Measurements from ENCODE around the gene CFAP45. TPM values are rescaled to one million over a fixed set of nuclear protein-coding genes. Genes with fewer than 3 reads are reported as not detected.

CFAP45 gene
- total and polyA plus RNA-seq, 9 of the 15 experiments (the other 6 are each of a cell fraction or from before 2014, with no cell fraction given) = 0.65 to 2.4 (median 1.5) TPM

- intact Hi-C loops (cut with micrococcal nuclease) (no loop called here), in situ Hi-C loops (cut with MboI) (no loop called here)
- Histone ChIP-seq H3K4me2 (ENCODE audit: insufficient read depth, low read length) (no peak overlapping the region), H3K36me3 (ENCODE audit: control insufficient read depth, insufficient read depth, low read length) (no peaks in the 10 kb centered on the region), H3K79me2 (ENCODE audit: control insufficient read depth, insufficient read depth, low read length) (no peaks in the 10 kb centered on the region), H3K4me3 (no peak overlapping the region), H3K9ac (ENCODE audit: insufficient read depth in 1 of 2, low read depth in 2 of 2, low read length in 2 of 2) (no peak overlapping the region; a peak in 1 of 4 replicates), H4K20me1 (replicated peaks; ENCODE audit: control insufficient read depth, insufficient read depth, low read length) (0 out of 2 replicates have a peak, but pooled peaks cover 7% of the 10 kb centered on the region), H3K9me3 (replicated peaks; ENCODE audit: control insufficient read depth, insufficient read depth, low read depth, low read length) (no peaks in the 10 kb centered on the region), H3K27ac (ENCODE audit: extremely low read depth, low read depth, low read length) (no peak overlapping the region), H3K27me3 (ENCODE audit: control insufficient read depth in 2 of 2, insufficient read depth in 2 of 2, low read length in 2 of 2) (peaks cover 2 to 46% of the 10 kb centered on the region in 2 experiments), H3K9me1 (ENCODE audit: control insufficient read depth, insufficient read depth, low read length) (no peaks in the 10 kb centered on the region), H3K4me1 (replicated peaks in 1 of 2; ENCODE audit: control insufficient read depth in 2 of 2, insufficient read depth in 2 of 2, low read length in 2 of 2) (peaks cover 7 to 19% of the 10 kb centered on the region in 2 experiments; a peak in 4 of 5 replicates), H2AFZ (ENCODE audit: low read depth, low read length) (no peak overlapping the region)
- FAIRE-seq = no peak
- WGBS (ENCODE audit: insufficient coverage, low coverage, missing lambda C conversion rate) = 17% methylated on average over 13 of the region's 15 CpGs
- POLR2A ChIA-PET = interaction anchor here (2.4 kb wide), 1 partner anchor 13 kb away, joined by 7 read pairs; no protein-coding TSS in a partner anchor
- no TSS peak for BruUV-seq (replicated peaks)
- no peak for TF ChIP-seq ZKSCAN8 (CRISPR knock-in tag; IDR thresholded peaks at IDR 0.05)
- TF ChIP-seq FOXJ2 (tag; IDR thresholded peaks at IDR 0.05) = no peak
- no peak for TF ChIP-seq TSC22D4 (tag; IDR thresholded peaks at IDR 0.05)
- TF ChIP-seq, protein P1, sequence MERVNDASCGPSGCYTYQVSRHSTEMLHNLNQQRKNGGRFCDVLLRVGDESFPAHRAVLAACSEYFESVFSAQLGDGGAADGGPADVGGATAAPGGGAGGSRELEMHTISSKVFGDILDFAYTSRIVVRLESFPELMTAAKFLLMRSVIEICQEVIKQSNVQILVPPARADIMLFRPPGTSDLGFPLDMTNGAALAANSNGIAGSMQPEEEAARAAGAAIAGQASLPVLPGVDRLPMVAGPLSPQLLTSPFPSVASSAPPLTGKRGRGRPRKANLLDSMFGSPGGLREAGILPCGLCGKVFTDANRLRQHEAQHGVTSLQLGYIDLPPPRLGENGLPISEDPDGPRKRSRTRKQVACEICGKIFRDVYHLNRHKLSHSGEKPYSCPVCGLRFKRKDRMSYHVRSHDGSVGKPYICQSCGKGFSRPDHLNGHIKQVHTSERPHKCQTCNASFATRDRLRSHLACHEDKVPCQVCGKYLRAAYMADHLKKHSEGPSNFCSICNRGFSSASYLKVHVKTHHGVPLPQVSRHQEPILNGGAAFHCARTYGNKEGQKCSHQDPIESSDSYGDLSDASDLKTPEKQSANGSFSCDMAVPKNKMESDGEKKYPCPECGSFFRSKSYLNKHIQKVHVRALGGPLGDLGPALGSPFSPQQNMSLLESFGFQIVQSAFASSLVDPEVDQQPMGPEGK (CRISPR knock-in tag; IDR thresholded peaks at IDR 0.05; ENCODE audit: borderline replicate concordance) = no peak
- no peak for TF ChIP-seq HLTF (IDR thresholded peaks at IDR 0.05)
- TF ChIP-seq NR2C1 (IDR thresholded peaks at IDR 0.05) = no peak
- no peak for TF ChIP-seq NR2C1 (tag; IDR thresholded peaks at IDR 0.05)
- TF ChIP-seq, protein P2, sequence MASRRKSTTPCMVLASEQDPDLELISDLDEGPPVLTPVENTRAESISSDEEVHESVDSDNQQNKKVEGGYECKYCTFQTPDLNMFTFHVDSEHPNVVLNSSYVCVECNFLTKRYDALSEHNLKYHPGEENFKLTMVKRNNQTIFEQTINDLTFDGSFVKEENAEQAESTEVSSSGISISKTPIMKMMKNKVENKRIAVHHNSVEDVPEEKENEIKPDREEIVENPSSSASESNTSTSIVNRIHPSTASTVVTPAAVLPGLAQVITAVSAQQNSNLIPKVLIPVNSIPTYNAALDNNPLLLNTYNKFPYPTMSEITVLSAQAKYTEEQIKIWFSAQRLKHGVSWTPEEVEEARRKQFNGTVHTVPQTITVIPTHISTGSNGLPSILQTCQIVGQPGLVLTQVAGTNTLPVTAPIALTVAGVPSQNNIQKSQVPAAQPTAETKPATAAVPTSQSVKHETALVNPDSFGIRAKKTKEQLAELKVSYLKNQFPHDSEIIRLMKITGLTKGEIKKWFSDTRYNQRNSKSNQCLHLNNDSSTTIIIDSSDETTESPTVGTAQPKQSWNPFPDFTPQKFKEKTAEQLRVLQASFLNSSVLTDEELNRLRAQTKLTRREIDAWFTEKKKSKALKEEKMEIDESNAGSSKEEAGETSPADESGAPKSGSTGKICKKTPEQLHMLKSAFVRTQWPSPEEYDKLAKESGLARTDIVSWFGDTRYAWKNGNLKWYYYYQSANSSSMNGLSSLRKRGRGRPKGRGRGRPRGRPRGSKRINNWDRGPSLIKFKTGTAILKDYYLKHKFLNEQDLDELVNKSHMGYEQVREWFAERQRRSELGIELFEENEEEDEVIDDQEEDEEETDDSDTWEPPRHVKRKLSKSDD (conservative IDR thresholded peaks at IDR 0.05; ENCODE audit: low read length) = no peak
- DNase-seq (ENCODE audit: extremely low read depth in 1 of 4, low spot score in 3 of 4) = no peak
- CTCF ChIA-PET (ENCODE audit: low intra/inter-chr PET ratio) = no interaction called here
- ATAC-seq = no peak
Observed at GRCh38 chr1:159941591-159942560, 41.9 kb upstream of the CFAP45 start.

All from K562 (cell line).